ENCODE results near the gene WDR17.
A peak's percentile ranks its signal among the peaks of the same experiment; 100 is the strongest.

The WDR17 gene

DNA sequence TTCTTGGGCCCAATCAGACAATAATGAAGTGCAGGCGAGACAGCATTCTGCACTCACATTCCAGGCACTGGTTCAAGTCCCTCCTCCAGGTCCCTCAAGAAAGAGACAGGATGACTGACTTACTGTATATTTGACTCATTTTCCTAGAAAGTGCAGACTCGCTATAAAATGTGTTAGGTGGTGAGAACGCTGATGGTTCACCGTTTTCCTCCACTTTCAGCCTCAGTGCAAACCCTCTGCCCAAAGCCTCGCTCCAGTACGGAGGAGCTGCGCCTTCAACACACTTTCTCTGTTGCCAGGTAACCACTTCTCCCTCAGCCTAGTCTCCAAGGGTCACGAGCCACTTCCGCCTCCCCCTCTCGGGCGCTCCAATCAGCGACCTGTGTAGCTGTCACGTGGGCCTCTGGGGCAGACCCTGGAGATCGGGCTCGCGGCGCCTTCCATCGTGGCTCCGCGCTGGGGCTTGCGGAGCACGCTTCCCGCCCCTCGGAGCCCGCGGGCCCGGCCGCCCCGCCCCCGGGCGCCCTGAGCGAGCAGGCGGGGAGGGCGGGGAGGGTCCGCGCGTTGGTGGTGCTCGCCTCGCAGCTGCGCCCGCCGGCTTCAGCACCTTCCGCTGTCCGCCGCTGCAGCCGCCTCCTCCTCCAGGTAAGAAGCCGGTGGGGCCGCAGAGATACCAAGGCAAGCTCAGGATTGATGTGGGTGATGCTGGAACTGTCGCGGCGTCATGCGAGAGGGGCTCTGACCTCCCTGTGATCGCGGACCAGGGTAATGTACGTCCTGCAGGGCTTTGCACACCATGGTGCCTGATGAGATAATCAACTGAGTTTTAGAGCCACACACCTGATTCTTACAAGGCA lies at the start of gene WDR17:
Gene WDR17 (plus strand): TSS at position 407 of the 857 bp plus-strand sequence. CDS start 45,740 bp downstream, outside the sequence.
- TF ChIP-seq RAD21 (IDR thresholded peaks at IDR 0.05; ENCODE audit: low read depth) (no peak), TCF12 (IDR thresholded peaks at IDR 0.05; ENCODE audit: low read depth) (no peak), FOXM1 (IDR thresholded peaks at IDR 0.05; ENCODE audit: borderline replicate concordance, low read depth) (no peak), EP300 (IDR thresholded peaks at IDR 0.05; ENCODE audit: borderline replicate concordance) (0 out of 2 replicates have a peak, but pooled peaks have one; percentile 20), CEBPB (IDR thresholded peaks at IDR 0.05) (no peak), NFIC (IDR thresholded peaks at IDR 0.05) (no peak), TAF1 (IDR thresholded peaks at IDR 0.05; ENCODE audit: low read depth) (0 out of 2 replicates have a peak, but pooled peaks have one; percentile 28), EGR1 (IDR thresholded peaks at IDR 0.05) (no peak), ZBTB7A (IDR thresholded peaks at IDR 0.05; ENCODE audit: low read depth) (no peak), YY1 (IDR thresholded peaks at IDR 0.05; ENCODE audit: low read depth) (no peak), TEAD4 (IDR thresholded peaks at IDR 0.05) (peak; percentile 53; the same call in 1 of the 2 replicates), REST (IDR thresholded peaks at IDR 0.05; ENCODE audit: low read depth) (peak; percentile 80), CREB1 (IDR thresholded peaks at IDR 0.05; ENCODE audit: low read depth) (no peak)
- TF ChIP-seq, protein P1, sequence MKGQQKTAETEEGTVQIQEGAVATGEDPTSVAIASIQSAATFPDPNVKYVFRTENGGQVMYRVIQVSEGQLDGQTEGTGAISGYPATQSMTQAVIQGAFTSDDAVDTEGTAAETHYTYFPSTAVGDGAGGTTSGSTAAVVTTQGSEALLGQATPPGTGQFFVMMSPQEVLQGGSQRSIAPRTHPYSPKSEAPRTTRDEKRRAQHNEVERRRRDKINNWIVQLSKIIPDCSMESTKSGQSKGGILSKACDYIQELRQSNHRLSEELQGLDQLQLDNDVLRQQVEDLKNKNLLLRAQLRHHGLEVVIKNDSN (IDR thresholded peaks at IDR 0.05), result peak; percentile 99
- TF ChIP-seq, protein P2, sequence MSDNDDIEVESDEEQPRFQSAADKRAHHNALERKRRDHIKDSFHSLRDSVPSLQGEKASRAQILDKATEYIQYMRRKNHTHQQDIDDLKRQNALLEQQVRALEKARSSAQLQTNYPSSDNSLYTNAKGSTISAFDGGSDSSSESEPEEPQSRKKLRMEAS (IDR thresholded peaks at IDR 0.05), result peak; percentile 89

- no peak for TF ChIP-seq RAD21 (IDR thresholded peaks at IDR 0.05; ENCODE audit: low read depth)
- no peak for TF ChIP-seq NFIC (IDR thresholded peaks at IDR 0.05)
- no peak for TF ChIP-seq CEBPB (IDR thresholded peaks at IDR 0.05)
- no peak for TF ChIP-seq REST (IDR thresholded peaks at IDR 0.05; ENCODE audit: low read depth)
- no peak for TF ChIP-seq EGR1 (IDR thresholded peaks at IDR 0.05)
- no peak for TF ChIP-seq EP300 (IDR thresholded peaks at IDR 0.05; ENCODE audit: borderline replicate concordance)
- no peak for TF ChIP-seq TCF12 (IDR thresholded peaks at IDR 0.05; ENCODE audit: low read depth)
- no peak for TF ChIP-seq ZBTB7A (IDR thresholded peaks at IDR 0.05; ENCODE audit: low read depth)
- TF ChIP-seq, protein P2 (IDR thresholded peaks at IDR 0.05), result no peak
- TF ChIP-seq TAF1 (IDR thresholded peaks at IDR 0.05; ENCODE audit: low read depth), result no peak
- TF ChIP-seq, protein P1 (IDR thresholded peaks at IDR 0.05), result no peak
- no peak for TF ChIP-seq CREB1 (IDR thresholded peaks at IDR 0.05; ENCODE audit: low read depth)
- TF ChIP-seq YY1 (IDR thresholded peaks at IDR 0.05; ENCODE audit: low read depth), result no peak
- no peak for TF ChIP-seq FOXM1 (IDR thresholded peaks at IDR 0.05; ENCODE audit: borderline replicate concordance, low read depth)
- no peak for TF ChIP-seq TEAD4 (IDR thresholded peaks at IDR 0.05)
Measured at GRCh38 chr4:176016601-176017000, 49.0 kb upstream of the WDR17 start.

DNA sequence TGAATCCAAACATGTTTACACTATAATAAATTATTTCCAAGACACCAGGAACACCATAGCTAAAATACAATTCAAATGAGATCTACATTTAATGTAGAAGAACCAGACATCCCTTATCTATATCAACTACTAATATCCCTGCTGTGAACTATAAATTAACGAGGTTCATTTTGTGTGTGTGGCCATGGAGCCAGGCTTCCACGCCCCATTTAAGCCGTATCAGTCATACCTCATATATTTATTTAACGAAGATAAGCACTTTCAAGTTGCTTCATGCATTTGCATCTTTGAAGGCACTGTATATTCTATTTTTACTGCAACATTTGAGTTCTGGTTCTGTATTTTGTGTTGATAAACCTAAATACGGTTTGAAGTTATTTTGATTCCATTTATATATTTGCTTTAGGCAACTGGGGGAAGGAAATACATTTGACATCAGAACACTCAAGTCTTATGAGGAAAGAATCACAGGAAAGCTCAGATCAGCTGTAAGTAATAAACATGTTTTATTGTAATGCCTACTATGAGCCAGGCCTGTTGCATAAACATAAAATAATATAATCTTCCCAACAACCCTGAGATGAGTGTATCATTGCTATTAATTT lies 45.1 kb upstream of the WDR17 start:
- no peak for TF ChIP-seq CREB1 (IDR thresholded peaks at IDR 0.05; ENCODE audit: low read depth)
- TF ChIP-seq EP300 (IDR thresholded peaks at IDR 0.05; ENCODE audit: borderline replicate concordance), result no peak
- TF ChIP-seq, protein P1 (IDR thresholded peaks at IDR 0.05), result no peak
- no peak for TF ChIP-seq CEBPB (IDR thresholded peaks at IDR 0.05)
- no peak for TF ChIP-seq TAF1 (IDR thresholded peaks at IDR 0.05; ENCODE audit: low read depth)
- TF ChIP-seq TCF12 (IDR thresholded peaks at IDR 0.05; ENCODE audit: low read depth), result no peak
- TF ChIP-seq, protein P2 (IDR thresholded peaks at IDR 0.05), result no peak
- no peak for TF ChIP-seq NFIC (IDR thresholded peaks at IDR 0.05)
- no peak for TF ChIP-seq RAD21 (IDR thresholded peaks at IDR 0.05; ENCODE audit: low read depth)
- TF ChIP-seq FOXM1 (IDR thresholded peaks at IDR 0.05; ENCODE audit: borderline replicate concordance, low read depth), result no peak
- TF ChIP-seq YY1 (IDR thresholded peaks at IDR 0.05; ENCODE audit: low read depth), result no peak
- no peak for TF ChIP-seq REST (IDR thresholded peaks at IDR 0.05; ENCODE audit: low read depth)
- TF ChIP-seq TEAD4 (IDR thresholded peaks at IDR 0.05), result no peak
- TF ChIP-seq EGR1 (IDR thresholded peaks at IDR 0.05), result no peak
- TF ChIP-seq ZBTB7A (IDR thresholded peaks at IDR 0.05; ENCODE audit: low read depth), result no peak

All from Ishikawa (cell line).